Erythroblast (primary cell): ENCODE data around the gene EYA2.

Experiments used
- GATA1 ChIP-seq: IDR thresholded peaks from 2 replicates; pipeline ENCODE4 v1.6.1; 2011; ENCODE audit warnings: low read depth, mild to moderate bottlenecking, control low read depth, low read length, moderate library complexity
- POLR2A ChIP-seq: IDR thresholded peaks from 2 replicates; pipeline ENCODE4 v1.6.1; 2011; ENCODE audit warnings: mild to moderate bottlenecking, low read length

DNA sequence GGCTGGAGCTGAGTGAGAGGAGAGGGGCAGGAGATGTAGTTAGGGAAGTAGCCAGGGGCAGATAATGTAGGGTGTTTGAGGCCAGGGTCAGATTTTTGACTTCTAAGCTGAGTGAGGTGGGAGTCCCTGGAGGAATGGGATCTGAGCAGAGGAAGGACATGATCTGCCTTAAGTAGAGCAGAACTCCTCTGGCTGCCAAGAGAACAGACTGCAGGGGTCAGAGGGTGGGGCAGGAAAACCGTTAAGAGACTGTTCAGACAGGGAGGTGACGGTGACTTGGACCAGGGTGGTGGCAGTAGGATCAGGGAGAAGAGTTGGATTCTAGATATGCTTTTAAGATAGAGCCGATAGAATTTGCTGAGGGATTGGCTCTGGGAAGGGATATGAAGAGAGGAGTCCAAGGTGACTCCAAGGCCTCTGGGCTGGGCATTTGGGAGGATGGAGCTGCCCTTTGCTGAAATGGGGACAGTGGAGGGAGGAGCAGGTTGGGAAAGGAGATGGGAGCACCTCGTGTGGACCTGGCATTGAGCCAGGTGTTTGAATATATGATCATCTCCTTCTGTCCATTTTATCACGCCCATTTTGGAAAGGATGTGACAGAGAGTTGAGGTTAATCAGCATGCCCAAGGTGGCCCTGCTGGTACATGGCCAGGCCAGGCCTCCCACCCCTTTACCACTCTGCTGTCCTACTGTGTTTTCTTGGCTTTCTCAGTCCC lies 18.8 kb downstream of the EYA2 start:
- TF ChIP-seq POLR2A (no peak), GATA1 (no peak)
